Measurements from ENCODE around the gene TMIE.

Gene TMIE

GRCh38 chr3:46669191-46669999 is 31.8 kb upstream of the TMIE start:
- DNase-seq (ENCODE audit: low read depth): no peak

GRCh38 chr3:46670000-46670890 is 30.9 kb upstream of the TMIE start:
- no peak for DNase-seq (ENCODE audit: low read depth)

DNA sequence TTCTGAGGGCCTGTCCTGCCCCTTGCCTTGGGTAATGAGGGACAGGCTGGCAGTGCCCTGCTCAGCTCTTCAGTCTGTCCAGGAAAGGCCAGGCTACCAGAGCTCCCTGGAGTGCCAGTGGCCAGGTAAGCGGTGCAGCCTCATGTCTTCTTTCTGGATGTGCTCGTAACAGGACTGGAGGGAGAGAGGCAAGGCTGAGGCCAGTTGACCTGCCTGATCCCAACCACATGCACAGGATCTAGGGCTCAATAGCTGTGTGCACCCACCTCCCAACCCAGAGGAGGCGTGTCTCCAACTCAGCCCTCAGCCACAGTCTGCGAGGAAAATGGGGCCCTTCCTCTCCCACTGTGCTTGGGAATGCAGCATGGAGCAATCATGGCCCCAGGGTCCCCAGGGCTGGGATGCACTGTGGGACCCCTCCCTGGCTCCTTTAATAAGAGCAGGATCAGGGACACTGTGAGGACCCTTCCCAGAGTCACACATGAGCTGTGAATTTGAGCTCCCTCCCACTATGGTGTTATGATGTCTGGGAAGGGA is 30.2 kb upstream of the TMIE start:
- DNase-seq (ENCODE audit: low read depth): no peak

DNA sequence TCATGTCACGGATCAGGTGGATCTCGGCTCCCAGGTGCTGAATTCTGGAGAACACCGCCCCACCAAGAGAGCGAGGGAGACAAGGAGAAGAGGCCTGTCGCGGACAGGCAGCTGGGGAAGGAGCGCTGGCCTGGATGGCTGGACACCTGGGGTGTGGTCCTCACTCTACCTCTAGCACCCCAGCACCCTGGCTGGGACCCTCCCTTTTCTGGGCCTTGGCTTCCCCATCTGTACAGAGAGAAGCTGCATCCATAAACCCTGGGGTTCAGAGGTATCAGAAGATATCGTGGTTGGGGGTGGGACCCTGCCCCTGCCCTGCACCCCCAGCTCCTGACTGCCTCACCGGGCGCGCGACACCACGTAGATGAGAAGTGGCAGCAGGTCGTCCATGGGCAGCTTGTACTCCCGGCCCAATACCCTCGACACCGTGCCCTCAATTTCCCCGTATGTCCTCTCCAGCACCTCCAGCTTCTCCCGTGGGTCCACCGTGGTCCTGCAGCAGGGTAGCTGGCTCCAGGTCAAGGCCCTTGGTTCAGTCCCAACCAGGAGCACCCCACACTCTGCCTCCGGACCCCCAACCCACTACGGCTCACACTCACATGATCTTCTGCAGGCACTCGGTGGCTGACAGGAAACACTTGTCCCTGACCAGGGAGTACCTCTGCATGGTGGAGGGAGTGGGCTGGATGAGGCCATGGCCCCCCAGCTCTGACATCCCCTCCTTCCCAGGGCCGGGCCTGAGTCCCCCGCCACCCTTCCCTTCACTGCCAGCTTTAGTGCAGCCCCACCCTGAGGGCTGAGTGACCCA is 29.4 kb upstream of the TMIE start:
- no peak for DNase-seq (ENCODE audit: low read depth)

- no peak for DNase-seq (ENCODE audit: low read depth)
Observed at GRCh38 chr3:46672349-46672695, 28.9 kb upstream of the TMIE start.

- DNase-seq (ENCODE audit: low read depth): no peak
Observed at GRCh38 chr3:46673151-46674030, 27.8 kb upstream of the TMIE start.

DNA sequence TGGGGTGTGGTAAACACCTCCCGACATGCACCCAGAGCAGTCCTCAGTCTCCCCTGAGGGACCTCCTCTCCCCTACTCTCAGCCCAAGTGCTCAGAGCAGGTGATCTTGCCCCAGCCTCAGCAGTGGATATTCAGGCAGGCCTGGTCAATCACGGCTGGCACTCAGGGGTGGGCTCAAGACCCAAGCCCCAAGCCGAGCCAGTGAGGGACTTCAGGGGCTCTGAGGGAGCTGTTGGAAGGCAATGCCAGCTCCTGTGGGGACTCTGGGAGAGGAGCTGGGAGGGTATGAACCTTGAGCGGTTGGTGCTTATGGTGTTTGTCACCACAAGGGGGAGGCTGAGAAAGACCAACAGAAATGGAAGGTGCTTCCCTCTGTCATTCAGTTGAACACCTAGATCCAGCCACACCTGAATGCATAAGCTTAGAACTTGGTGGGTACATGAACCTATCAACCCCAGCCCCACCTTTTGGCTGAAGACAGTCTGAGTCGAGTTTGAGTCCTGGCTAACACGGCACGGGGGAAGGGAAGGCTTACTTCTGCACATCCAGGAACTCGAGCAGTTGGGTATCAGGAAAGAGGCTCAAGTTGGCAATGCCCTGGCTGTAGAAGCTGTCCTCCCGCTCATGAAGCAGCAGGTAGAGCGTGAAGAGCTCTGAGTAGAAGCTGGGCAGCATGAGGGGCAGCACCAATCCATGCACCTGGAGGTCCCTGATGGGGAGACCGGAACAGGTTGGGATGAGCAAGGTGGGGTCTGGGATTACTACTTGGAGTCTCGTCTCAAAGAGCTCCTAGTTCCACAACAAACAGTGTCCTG is 27.0 kb upstream of the TMIE start:
- DNase-seq (ENCODE audit: low read depth): no peak

DNA sequence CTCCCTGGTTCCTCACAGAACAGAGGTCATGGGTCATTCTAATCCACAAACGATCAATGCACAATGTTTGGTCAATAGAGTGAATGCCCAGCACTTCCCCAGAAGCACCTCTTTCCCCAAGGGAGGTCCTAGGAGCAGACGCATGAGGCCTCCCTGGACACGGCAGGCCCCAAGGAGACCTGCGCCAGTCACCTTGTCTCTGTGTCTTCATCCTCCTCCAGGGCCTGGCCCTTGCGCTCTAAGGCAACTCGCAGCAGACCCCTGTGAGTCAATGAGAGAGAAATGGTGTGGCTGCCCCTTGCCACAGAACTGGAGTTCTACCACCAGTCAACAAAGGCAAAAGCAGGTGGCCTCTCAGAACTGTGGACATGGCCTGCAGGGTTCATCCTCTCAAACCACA is 25.8 kb upstream of the TMIE start:
- DNase-seq (ENCODE audit: low read depth): no peak

DNA sequence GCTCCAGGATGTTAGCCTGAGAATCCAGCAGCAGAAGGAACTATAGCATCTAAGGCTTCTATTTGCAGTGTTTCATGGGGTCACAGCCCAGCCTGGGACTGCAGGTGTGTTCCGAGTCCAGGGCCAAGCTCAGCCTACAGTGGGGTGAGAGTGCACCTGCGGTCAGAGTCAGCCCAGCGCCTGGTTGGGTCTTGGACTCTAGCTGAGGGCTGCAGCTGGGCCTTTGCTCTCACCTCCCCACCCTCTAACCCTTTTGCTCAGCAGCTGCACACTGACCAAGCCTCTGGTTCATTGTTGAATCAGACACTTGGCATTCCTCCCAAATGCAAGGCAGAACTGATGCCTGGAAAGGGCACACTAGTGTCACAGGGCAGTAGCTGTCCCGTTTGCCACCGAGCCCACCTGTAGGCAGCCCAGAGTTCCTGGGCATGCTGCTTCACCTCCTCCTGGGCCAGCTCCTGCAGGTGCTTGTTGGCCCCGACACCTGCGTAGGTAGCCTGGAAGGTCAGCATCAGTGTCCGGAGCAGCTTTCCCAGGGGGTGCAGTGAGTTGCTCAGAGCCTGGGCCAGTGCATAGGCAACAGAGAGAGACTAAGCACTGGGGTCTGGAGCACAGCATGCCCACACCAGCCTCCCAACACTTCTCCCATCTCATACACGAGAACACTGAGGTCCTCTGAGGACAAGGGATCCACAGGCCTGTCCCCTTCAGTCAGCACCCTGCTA is 25.2 kb upstream of the TMIE start:
- DNase-seq (ENCODE audit: low read depth): no peak

GRCh38 chr3:46676601-46677410 is 24.4 kb upstream of the TMIE start:
- DNase-seq (ENCODE audit: low read depth): no peak

GRCh38 chr3:46677411-46677726 is 23.8 kb upstream of the TMIE start:
- no peak for DNase-seq (ENCODE audit: low read depth)

DNA sequence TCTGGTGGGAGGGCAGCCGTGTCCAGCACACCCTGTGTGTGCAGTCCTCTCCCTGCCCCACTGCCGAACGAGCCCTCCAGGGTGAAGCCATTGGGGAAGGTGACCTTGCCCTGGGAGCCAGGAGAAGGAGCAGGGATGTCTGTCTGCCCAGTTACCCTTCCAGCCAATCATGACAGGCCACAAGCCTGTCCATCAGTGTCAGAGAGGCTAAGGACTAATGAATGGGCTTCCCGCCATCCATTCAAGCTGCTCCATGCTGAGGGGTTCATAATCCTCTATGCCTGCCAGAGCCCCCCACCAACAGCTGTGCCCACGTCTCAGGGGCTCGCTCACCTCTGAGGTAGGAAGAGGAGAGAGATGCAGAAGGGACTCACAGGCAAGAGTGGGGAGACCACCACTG is 22.9 kb upstream of the TMIE start:
- no peak for DNase-seq (ENCODE audit: low read depth)

- DNase-seq (ENCODE audit: low read depth): no peak
Observed at GRCh38 chr3:46679681-46680080, 21.5 kb upstream of the TMIE start.

DNA sequence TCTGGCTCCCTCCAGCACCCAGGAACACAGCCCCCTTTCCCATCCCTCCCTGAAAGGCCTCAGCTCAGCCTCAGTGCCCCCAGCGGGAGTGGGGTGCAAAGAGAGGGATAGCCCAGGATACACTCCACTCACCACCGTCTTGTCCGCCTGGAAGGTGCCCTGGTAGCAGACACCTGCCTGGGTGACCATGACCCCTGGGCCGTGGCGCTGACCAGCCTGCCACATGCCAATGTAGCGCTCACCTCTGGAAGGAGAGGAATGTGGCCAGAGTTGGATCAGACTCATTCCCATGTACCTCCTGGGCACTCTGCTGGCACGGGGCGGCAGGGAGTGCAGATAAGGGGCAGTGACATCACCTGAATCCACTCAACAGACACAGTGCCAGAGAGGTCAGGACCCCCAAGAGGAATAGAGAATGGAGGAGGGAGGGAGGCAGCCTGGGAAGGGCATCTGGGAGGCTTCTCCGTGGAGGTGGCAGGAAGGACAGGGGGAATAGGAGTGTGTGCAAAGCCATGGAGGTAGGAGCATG is 20.8 kb upstream of the TMIE start:
- DNase-seq (ENCODE audit: low read depth): no peak

- DNase-seq (ENCODE audit: low read depth): no peak
Observed at GRCh38 chr3:46681387-46681786, 19.8 kb upstream of the TMIE start.

DNA sequence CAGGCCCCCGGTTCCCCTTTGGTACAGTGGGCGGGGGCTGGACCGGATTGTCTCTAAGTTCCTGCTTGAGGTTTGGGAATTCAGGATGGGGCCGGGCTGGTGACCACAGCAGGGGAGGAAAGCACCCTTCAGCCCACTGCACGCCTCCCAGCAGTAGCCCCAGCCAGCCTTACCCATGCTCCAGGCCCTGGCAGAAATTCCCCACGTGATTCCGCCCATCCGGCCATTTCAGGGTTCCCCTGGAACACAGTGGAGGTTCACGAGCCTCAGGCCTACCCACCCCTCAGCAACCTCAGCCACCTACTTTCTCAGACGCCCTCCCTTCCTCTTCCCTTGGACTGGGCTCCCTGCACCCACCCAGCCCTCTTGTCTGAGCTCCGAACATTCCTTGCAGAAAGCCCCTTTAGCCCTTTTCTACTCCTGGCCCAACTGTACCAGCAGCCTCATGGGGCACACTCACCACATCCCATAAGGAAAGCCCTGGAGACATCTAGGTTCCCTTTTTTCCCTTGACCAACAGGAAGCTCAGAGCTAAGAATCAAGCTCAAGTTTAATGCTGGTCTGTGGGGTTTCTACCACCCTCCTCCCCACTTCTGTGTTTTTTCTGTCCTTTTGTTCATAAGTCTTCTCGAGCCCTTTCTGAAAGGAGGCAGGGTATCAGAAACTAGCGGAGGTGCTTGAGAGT is 19.2 kb upstream of the TMIE start:
- DNase-seq (ENCODE audit: low read depth): no peak

DNA sequence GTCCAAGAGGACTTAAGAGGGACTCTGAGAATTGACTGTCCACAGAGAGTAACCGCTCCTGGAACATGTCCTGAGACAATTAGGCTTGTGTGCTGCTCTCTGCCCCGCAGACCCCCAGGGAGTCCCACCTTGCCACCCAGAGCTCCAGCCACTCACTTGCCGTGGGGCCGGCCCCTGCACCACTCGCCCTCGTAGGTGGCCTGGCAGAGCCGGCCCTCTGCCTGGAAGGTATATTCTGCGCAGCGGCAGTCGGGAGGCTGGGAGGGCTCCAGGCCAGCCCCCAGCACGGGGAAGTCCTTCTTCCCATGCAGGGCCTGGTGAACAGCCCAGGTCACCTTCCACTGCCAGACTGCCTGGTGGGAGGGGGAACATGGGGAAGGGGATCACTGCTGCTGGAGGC is 18.2 kb upstream of the TMIE start:
- DNase-seq (ENCODE audit: low read depth): no peak

- no peak for DNase-seq (ENCODE audit: low read depth)
Observed at GRCh38 chr3:46684891-46685290, 16.3 kb upstream of the TMIE start.
